Inflammatory macrophage treated with lipopolysaccharide for 4 hours (primary cell): ENCODE measurements around the gene DCST2.
"Not testable (repeated sequence)": the region's sequence is repeated elsewhere in the genome, so short reads cannot be mapped to it uniquely, and the experiment has no call there.

Source experiments
- DNase-seq: peaks from one replicate; pipeline ENCODE4 v3.0.0-alpha.2; 2020

The DCST2 gene

GRCh38 chr1:154995301-154995983 is 38.1 kb downstream of the DCST2 start:
- peak; percentile 64 for DNase-seq

GRCh38 chr1:154994591-154994990 is 39.0 kb downstream of the DCST2 start:
- no peak for DNase-seq

GRCh38 chr1:154994269-154994587 is 39.4 kb downstream of the DCST2 start:
- no peak for DNase-seq

GRCh38 chr1:154993572-154994268 is 39.9 kb downstream of the DCST2 start, which contains the start of gene LENEP:
Gene LENEP, plus strand, starts transcription at chr1:154993586. Its CDS starts 22 bp downstream, at chr1:154993608.
- DNase-seq: no peak

GRCh38 chr1:154992721-154993571 is 40.6 kb downstream of the DCST2 start:
- no peak for DNase-seq

GRCh38 chr1:154990276-154990675 is 43.3 kb downstream of the DCST2 start:
- DNase-seq: no peak

GRCh38 chr1:154989195-154989860 is 44.3 kb downstream of the DCST2 start:
- DNase-seq: no peak

- no peak for DNase-seq
Observed at GRCh38 chr1:154988058-154988954, 45.3 kb downstream of the DCST2 start.

- DNase-seq: no peak
Observed at GRCh38 chr1:154987326-154987725, 46.3 kb downstream of the DCST2 start.

GRCh38 chr1:154986736-154987135 is 46.8 kb downstream of the DCST2 start:
- not testable (repeated sequence) for DNase-seq

GRCh38 chr1:154983776-154984466 is 49.7 kb downstream of the DCST2 start:
- no peak for DNase-seq

GRCh38 chr1:154982897-154983648 is 50.5 kb downstream of the DCST2 start, which contains the start of gene FLAD1:
Gene FLAD1, plus strand, starts transcription at chr1:154983344. Its CDS starts 351 bp downstream, at chr1:154983695.
- peak; percentile 99 for DNase-seq

GRCh38 chr1:154982341-154982740 is 51.2 kb downstream of the DCST2 start:
- DNase-seq: no peak

GRCh38 chr1:154978360-154978759 is 55.2 kb downstream of the DCST2 start:
- DNase-seq: no peak

GRCh38 chr1:154977762-154978161 is 55.8 kb downstream of the DCST2 start:
- DNase-seq: not testable (repeated sequence)

- DNase-seq: peak; percentile 94
Observed at GRCh38 chr1:154975409-154976059, 58.0 kb downstream of the DCST2 start.

GRCh38 chr1:154974808-154975408 is 58.7 kb downstream of the DCST2 start:
- peak; percentile 98 for DNase-seq

GRCh38 chr1:154974102-154974807 is 59.3 kb downstream of the DCST2 start, which contains the start of gene CKS1B:
Gene CKS1B, plus strand, starts transcription at chr1:154974681. Its CDS starts 65 bp downstream, at chr1:154974746.
- DNase-seq: peak; percentile 100
